HCT116 (cell line): Measurements from ENCODE around the gene NCBP1.

ENCODE experiments used
- CBX3 ChIP-seq: IDR thresholded peaks from 2 replicates; pipeline ENCODE4 v1.6.1; 2012; ENCODE audit warnings: low read depth
- EGR1 ChIP-seq: IDR thresholded peaks from 2 replicates; pipeline ENCODE4 v1.6.1; 2012; ENCODE audit warnings: low read depth
- EZH2 ChIP-seq: fragments of 200-600 bp; sonication (generic); IDR thresholded peaks from 2 replicates; pipeline ENCODE4 v1.6.1; 2017; ENCODE audit warnings: antibody characterized with exemption, mixed run types
- POLR2A ChIP-seq: IDR thresholded peaks from 2 replicates; pipeline ENCODE4 v1.7.0; 2011; ENCODE audit warnings: borderline replicate concordance; ENCODE audit not compliant: insufficient read depth, insufficient read length; ENCODE audit errors: extremely low read depth
- POLR2AphosphoS5 ChIP-seq: IDR thresholded peaks from 2 replicates; pipeline ENCODE4 v1.6.1; 2011; ENCODE audit warnings: mild to moderate bottlenecking, low read depth, low read length, moderate library complexity
- YY1 ChIP-seq: IDR thresholded peaks from 2 replicates; pipeline ENCODE4 v1.6.1; 2011; ENCODE audit warnings: low read length, low read depth, moderate library complexity, mild to moderate bottlenecking; ENCODE audit not compliant: insufficient replicate concordance; ENCODE audit errors: extremely low read depth
- ZNF274 ChIP-seq: fragments of 200-500 bp; sonication (Bioruptor generic); IDR thresholded peaks from 2 replicates; pipeline ENCODE4 v1.6.1; 2014; ENCODE audit warnings: mild to moderate bottlenecking, low read depth, low read length, inconsistent platforms
- TF ChIP-seq, protein P1 (sequence below), 3 experiments: fragments of 200-600 bp in 1 of 3; sonication (generic) in 1 of 3; IDR thresholded peaks in 2 of 3; conservative IDR thresholded peaks in 1 of 3; 2 replicates each; pipeline ENCODE4 v1.5.1; 2012 to 2017; ENCODE audit warnings: low read depth in 2 of 3, low read length in 2 of 3, antibody characterized with exemption in 1 of 3, borderline replicate concordance in 1 of 3, control low read depth in 1 of 3, mild to moderate bottlenecking in 1 of 3, mixed read lengths in 1 of 3, mixed run types in 1 of 3, moderate library complexity in 1 of 3; ENCODE audit not compliant: insufficient read depth in 1 of 3
- TF ChIP-seq, protein P2 (sequence below): IDR thresholded peaks from 2 replicates; pipeline ENCODE4 v1.6.1; 2012; ENCODE audit warnings: low read depth
- TF ChIP-seq, protein P3 (sequence below): IDR thresholded peaks from 2 replicates; pipeline ENCODE4 v1.6.1; 2011; ENCODE audit warnings: mild to moderate bottlenecking, low read length, moderate library complexity; ENCODE audit not compliant: insufficient replicate concordance; ENCODE audit errors: extremely low read depth

DNA sequence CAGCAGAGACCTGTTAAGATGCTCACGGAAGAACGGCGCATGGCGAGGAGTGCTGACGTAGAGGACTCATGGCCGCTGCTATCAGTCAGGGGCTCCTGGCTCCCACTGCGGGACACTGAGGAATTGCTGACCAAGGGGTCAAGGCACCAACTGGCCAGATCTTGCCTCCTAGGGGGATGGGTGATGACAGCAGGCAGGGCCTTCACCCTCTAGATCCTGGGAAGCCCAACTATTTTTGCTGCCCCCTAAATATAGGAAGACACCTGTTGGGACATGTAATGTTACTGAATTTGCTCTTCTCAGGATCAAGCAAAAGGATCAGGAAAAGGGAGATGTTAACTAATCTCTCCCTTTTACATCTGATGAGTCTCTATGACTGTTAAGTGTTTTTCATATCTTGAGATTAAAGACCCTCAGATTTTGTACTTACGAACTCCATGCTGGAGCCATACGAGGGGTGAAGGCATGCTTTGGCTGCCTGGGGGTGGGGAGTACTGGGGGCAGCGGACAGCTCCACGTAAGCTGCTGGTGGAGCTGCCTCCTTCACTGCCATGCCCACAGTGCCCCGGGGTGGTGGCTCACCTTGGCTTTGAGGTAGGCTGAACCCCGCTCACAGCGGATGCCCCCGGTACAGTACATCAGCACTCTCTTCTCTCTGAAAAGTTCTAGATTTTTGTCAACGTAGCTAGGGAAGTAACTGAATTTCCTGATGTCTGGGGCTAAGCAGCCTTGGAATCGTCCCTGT, 28.5 kb upstream of the NCBP1 start:
- no peak for TF ChIP-seq POLR2A
- TF ChIP-seq, protein P1, sequence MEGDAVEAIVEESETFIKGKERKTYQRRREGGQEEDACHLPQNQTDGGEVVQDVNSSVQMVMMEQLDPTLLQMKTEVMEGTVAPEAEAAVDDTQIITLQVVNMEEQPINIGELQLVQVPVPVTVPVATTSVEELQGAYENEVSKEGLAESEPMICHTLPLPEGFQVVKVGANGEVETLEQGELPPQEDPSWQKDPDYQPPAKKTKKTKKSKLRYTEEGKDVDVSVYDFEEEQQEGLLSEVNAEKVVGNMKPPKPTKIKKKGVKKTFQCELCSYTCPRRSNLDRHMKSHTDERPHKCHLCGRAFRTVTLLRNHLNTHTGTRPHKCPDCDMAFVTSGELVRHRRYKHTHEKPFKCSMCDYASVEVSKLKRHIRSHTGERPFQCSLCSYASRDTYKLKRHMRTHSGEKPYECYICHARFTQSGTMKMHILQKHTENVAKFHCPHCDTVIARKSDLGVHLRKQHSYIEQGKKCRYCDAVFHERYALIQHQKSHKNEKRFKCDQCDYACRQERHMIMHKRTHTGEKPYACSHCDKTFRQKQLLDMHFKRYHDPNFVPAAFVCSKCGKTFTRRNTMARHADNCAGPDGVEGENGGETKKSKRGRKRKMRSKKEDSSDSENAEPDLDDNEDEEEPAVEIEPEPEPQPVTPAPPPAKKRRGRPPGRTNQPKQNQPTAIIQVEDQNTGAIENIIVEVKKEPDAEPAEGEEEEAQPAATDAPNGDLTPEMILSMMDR (IDR thresholded peaks at IDR 0.05 in 2 of 3, conservative IDR thresholded peaks at IDR 0.05 in 1 of 3; ENCODE audit: borderline replicate concordance in 1 of 3, insufficient read depth in 1 of 3, low read depth in 2 of 3, low read length in 2 of 3) = no peak
- TF ChIP-seq, protein P2, sequence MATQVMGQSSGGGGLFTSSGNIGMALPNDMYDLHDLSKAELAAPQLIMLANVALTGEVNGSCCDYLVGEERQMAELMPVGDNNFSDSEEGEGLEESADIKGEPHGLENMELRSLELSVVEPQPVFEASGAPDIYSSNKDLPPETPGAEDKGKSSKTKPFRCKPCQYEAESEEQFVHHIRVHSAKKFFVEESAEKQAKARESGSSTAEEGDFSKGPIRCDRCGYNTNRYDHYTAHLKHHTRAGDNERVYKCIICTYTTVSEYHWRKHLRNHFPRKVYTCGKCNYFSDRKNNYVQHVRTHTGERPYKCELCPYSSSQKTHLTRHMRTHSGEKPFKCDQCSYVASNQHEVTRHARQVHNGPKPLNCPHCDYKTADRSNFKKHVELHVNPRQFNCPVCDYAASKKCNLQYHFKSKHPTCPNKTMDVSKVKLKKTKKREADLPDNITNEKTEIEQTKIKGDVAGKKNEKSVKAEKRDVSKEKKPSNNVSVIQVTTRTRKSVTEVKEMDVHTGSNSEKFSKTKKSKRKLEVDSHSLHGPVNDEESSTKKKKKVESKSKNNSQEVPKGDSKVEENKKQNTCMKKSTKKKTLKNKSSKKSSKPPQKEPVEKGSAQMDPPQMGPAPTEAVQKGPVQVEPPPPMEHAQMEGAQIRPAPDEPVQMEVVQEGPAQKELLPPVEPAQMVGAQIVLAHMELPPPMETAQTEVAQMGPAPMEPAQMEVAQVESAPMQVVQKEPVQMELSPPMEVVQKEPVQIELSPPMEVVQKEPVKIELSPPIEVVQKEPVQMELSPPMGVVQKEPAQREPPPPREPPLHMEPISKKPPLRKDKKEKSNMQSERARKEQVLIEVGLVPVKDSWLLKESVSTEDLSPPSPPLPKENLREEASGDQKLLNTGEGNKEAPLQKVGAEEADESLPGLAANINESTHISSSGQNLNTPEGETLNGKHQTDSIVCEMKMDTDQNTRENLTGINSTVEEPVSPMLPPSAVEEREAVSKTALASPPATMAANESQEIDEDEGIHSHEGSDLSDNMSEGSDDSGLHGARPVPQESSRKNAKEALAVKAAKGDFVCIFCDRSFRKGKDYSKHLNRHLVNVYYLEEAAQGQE = no peak
- TF ChIP-seq POLR2AphosphoS5 = no peak
- TF ChIP-seq CBX3 = no peak
- TF ChIP-seq EGR1 = no peak
- TF ChIP-seq EZH2 = no peak
- no peak for TF ChIP-seq YY1
- TF ChIP-seq ZNF274 = no peak
- TF ChIP-seq, protein P3, sequence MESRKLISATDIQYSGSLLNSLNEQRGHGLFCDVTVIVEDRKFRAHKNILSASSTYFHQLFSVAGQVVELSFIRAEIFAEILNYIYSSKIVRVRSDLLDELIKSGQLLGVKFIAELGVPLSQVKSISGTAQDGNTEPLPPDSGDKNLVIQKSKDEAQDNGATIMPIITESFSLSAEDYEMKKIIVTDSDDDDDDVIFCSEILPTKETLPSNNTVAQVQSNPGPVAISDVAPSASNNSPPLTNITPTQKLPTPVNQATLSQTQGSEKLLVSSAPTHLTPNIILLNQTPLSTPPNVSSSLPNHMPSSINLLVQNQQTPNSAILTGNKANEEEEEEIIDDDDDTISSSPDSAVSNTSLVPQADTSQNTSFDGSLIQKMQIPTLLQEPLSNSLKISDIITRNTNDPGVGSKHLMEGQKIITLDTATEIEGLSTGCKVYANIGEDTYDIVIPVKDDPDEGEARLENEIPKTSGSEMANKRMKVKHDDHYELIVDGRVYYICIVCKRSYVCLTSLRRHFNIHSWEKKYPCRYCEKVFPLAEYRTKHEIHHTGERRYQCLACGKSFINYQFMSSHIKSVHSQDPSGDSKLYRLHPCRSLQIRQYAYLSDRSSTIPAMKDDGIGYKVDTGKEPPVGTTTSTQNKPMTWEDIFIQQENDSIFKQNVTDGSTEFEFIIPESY = no peak
